Esophagus squamous epithelium (tissue), 4 donors: ENCODE results near the gene C1QTNF6.

Experiments used
- CTCF ChIP-seq, 6 experiments: fragments of 450-650 bp in 4 of 6; fragments of 200-600 bp in 2 of 6; sonication (generic) in 2 of 6; IDR thresholded peaks; one replicate each; pipeline ENCODE4 v1.5.1; 2016 to 2019; ENCODE audit warnings: antibody characterized with exemption in 6 of 6, mild to moderate bottlenecking in 4 of 6, moderate library complexity in 4 of 6
- POLR2A ChIP-seq, 4 donors: fragments of 450-650 bp; IDR thresholded peaks; one replicate each; pipeline ENCODE4 v1.6.1; 2017; ENCODE audit warnings: antibody characterized with exemption in 4 of 4, mild to moderate bottlenecking in 4 of 4, moderate library complexity in 3 of 4

- no peak for TF ChIP-seq CTCF (IDR thresholded peaks at IDR 0.05)
- TF ChIP-seq POLR2A (IDR thresholded peaks at IDR 0.05), result no peak
These were observed 32.1 kb downstream of the C1QTNF6 start for GRCh38 chr22:37155971-37156370.
